Activated CD4-positive, alpha-beta T cell treated with anti-CD3 and anti-CD28 coated beads, Interleukin-2, amount 50 U/mL, for 16 hours (primary cell): ENCODE data around the gene IRAK3.
"Not testable (repeated sequence)": the region's sequence is repeated elsewhere in the genome, so short reads cannot be mapped to it uniquely, and the experiment has no call there.

Source experiments
- DNase-seq: peaks from one replicate; pipeline ENCODE4 v3.0.0-alpha.2; 2020

IRAK3 gene

GRCh38 chr12:66174391-66175325, 14.4 kb upstream of the IRAK3 start:
- DNase-seq, result not testable (repeated sequence)

GRCh38 chr12:66176105-66176900, 12.7 kb upstream of the IRAK3 start:
- no peak for DNase-seq

GRCh38 chr12:66182956-66183355, 6.1 kb upstream of the IRAK3 start:
- DNase-seq, result no peak

GRCh38 chr12:66184822-66185221, 4.2 kb upstream of the IRAK3 start:
- DNase-seq, result not testable (repeated sequence)

- no peak for DNase-seq
Observed at GRCh38 chr12:66187036-66187435, 2.0 kb upstream of the IRAK3 start.

- no peak for DNase-seq
Observed at GRCh38 chr12:66187821-66188220, 1.2 kb upstream of the IRAK3 start.

GRCh38 chr12:66189486-66189843, 451 bp downstream of the IRAK3 start:
- no peak for DNase-seq

- DNase-seq, result no peak
Observed at GRCh38 chr12:66189889-66190288, 875 bp downstream of the IRAK3 start.

- DNase-seq, result no peak
Observed at GRCh38 chr12:66190519-66191370, 1.7 kb downstream of the IRAK3 start.

- no peak for DNase-seq
Observed at GRCh38 chr12:66191547-66192126, 2.6 kb downstream of the IRAK3 start.

- DNase-seq, result no peak
Observed at GRCh38 chr12:66194122-66194521, 5.1 kb downstream of the IRAK3 start.

- DNase-seq, result no peak
Observed at GRCh38 chr12:66195242-66195641, 6.2 kb downstream of the IRAK3 start.

GRCh38 chr12:66196806-66197205, 7.8 kb downstream of the IRAK3 start:
- peak; percentile 72 for DNase-seq

- DNase-seq, result no peak
Observed at GRCh38 chr12:66197495-66197921, 8.5 kb downstream of the IRAK3 start.

GRCh38 chr12:66199141-66199540, 10.1 kb downstream of the IRAK3 start:
- DNase-seq, result no peak

GRCh38 chr12:66199831-66200509, 11.0 kb downstream of the IRAK3 start:
- DNase-seq, result no peak

- peak; percentile 49 for DNase-seq
Observed at GRCh38 chr12:66203820-66204219, 14.8 kb downstream of the IRAK3 start.

GRCh38 chr12:66206141-66206540, 17.1 kb downstream of the IRAK3 start:
- DNase-seq, result no peak

- DNase-seq, result no peak
Observed at GRCh38 chr12:66210840-66211239, 21.8 kb downstream of the IRAK3 start.

- DNase-seq, result not testable (repeated sequence)
Observed at GRCh38 chr12:66211573-66211972, 22.6 kb downstream of the IRAK3 start.

GRCh38 chr12:66213011-66213410, 24.0 kb downstream of the IRAK3 start:
- DNase-seq, result not testable (repeated sequence)

GRCh38 chr12:66217342-66217917, 28.4 kb downstream of the IRAK3 start:
- no peak for DNase-seq
